HEK293 (cell line): ENCODE measurements around the gene SCIN.

Experiments used
- CTCF ChIP-seq: fragments of 450-650 bp; formaldehyde crosslinking; IDR thresholded peaks from 2 replicates; pipeline ENCODE4 v1.5.1; 2016; ENCODE audit warnings: missing biosample characterization, missing genetic modification characterization
- REST ChIP-seq: fragments of 450-650 bp; formaldehyde crosslinking; IDR thresholded peaks from 2 replicates; pipeline ENCODE4 v1.5.1; 2016; ENCODE audit warnings: missing biosample characterization, missing genetic modification characterization
- ZBTB26 ChIP-seq: fragments of 450-650 bp; formaldehyde crosslinking; optimal IDR thresholded peaks from 2 replicates; pipeline ENCODE3; 2016; ENCODE audit warnings: missing biosample characterization, mild to moderate bottlenecking, missing genetic modification characterization
- ZFP41 ChIP-seq: fragments of 450-650 bp; formaldehyde crosslinking; IDR thresholded peaks from 2 replicates; pipeline ENCODE4 v1.5.1; 2016; ENCODE audit warnings: missing biosample characterization, missing genetic modification characterization, borderline replicate concordance
- ZIC2 ChIP-seq: fragments of 450-650 bp; formaldehyde crosslinking; IDR thresholded peaks from 2 replicates; pipeline ENCODE4 v1.5.1; 2016; ENCODE audit warnings: missing biosample characterization, missing genetic modification characterization
- ZNF10 ChIP-seq: fragments of 450-650 bp; formaldehyde crosslinking; IDR thresholded peaks from 2 replicates; pipeline ENCODE4 v1.5.1; 2017; ENCODE audit warnings: missing biosample characterization, missing genetic modification characterization
- ZNF121 ChIP-seq: fragments of 450-650 bp; formaldehyde crosslinking; IDR thresholded peaks from 2 replicates; pipeline ENCODE4 v1.5.1; 2016; ENCODE audit warnings: missing biosample characterization, missing genetic modification characterization
- ZNF146 ChIP-seq: fragments of 450-650 bp; formaldehyde crosslinking; IDR thresholded peaks from 2 replicates; pipeline ENCODE4 v1.5.1; 2016; ENCODE audit warnings: missing biosample characterization, missing genetic modification characterization
- ZNF311 ChIP-seq: fragments of 450-650 bp; formaldehyde crosslinking; IDR thresholded peaks from 2 replicates; pipeline ENCODE4 v1.5.1; 2017; ENCODE audit warnings: missing biosample characterization, missing genetic modification characterization, borderline replicate concordance
- ZNF335 ChIP-seq: fragments of 450-650 bp; formaldehyde crosslinking; conservative IDR thresholded peaks from 2 replicates; pipeline ENCODE4 v1.5.1; 2016; ENCODE audit warnings: missing biosample characterization, missing genetic modification characterization
- ZNF558 ChIP-seq: fragments of 450-650 bp; formaldehyde crosslinking; IDR thresholded peaks from 2 replicates; pipeline ENCODE4 v1.5.1; 2016; ENCODE audit warnings: missing biosample characterization, missing genetic modification characterization
- ZNF610 ChIP-seq: fragments of 450-650 bp; formaldehyde crosslinking; IDR thresholded peaks from 2 replicates; pipeline ENCODE4 v1.5.1; 2016; ENCODE audit warnings: missing biosample characterization, missing genetic modification characterization, borderline replicate concordance
- ZNF621 ChIP-seq: fragments of 450-650 bp; formaldehyde crosslinking; IDR thresholded peaks from 2 replicates; pipeline ENCODE4 v1.5.1; 2017; ENCODE audit warnings: missing biosample characterization, missing genetic modification characterization
- ZNF776 ChIP-seq: fragments of 450-650 bp; formaldehyde crosslinking; IDR thresholded peaks from 2 replicates; pipeline ENCODE4 v1.5.0; 2017; ENCODE audit warnings: missing biosample characterization, missing genetic modification characterization, borderline replicate concordance

- TF ChIP-seq ZNF610 (tag by site-specific recombination) (0 out of 2 replicates have a peak, but pooled peaks have one; percentile 35), REST (tag by site-specific recombination) (no peak), CTCF (no peak), ZIC2 (tag by site-specific recombination) (no peak), ZNF335 (tag by site-specific recombination) (no peak), ZNF311 (tag by site-specific recombination) (no peak), ZNF558 (no peak), ZNF10 (tag by site-specific recombination) (no peak), ZFP41 (tag by site-specific recombination) (no peak), ZBTB26 (no peak), ZNF621 (tag by site-specific recombination) (no peak), ZNF121 (tag by site-specific recombination) (no peak), ZNF146 (tag by site-specific recombination) (no peak), ZNF776 (no peak)
Measured at GRCh38 chr7:12701433-12701832, 130.9 kb downstream of the SCIN start.
